ENCODE measurements around the gene INPP5K.

DNA sequence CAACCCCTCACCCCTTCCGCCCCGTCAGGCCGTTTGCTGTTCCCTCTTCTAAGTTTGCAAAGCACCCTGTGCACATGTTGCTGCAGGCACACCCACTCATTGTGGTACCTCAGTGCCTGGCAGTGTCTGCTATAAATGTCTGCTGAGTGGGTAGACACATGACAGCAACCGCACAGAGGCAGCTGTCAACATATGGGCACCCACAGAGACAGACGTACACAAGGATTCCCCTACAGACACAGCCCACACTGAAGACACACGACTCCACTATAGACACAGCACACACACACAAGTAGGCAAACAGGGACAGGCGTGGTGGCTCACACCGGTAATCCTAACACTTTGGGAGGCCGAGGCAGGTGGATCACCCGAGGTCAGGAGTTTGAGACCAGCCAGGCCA is 42.6 kb downstream of the INPP5K start:
- TF ChIP-seq, protein P1, sequence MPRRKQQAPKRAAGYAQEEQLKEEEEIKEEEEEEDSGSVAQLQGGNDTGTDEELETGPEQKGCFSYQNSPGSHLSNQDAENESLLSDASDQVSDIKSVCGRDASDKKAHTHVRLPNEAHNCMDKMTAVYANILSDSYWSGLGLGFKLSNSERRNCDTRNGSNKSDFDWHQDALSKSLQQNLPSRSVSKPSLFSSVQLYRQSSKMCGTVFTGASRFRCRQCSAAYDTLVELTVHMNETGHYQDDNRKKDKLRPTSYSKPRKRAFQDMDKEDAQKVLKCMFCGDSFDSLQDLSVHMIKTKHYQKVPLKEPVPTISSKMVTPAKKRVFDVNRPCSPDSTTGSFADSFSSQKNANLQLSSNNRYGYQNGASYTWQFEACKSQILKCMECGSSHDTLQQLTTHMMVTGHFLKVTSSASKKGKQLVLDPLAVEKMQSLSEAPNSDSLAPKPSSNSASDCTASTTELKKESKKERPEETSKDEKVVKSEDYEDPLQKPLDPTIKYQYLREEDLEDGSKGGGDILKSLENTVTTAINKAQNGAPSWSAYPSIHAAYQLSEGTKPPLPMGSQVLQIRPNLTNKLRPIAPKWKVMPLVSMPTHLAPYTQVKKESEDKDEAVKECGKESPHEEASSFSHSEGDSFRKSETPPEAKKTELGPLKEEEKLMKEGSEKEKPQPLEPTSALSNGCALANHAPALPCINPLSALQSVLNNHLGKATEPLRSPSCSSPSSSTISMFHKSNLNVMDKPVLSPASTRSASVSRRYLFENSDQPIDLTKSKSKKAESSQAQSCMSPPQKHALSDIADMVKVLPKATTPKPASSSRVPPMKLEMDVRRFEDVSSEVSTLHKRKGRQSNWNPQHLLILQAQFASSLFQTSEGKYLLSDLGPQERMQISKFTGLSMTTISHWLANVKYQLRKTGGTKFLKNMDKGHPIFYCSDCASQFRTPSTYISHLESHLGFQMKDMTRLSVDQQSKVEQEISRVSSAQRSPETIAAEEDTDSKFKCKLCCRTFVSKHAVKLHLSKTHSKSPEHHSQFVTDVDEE (CRISPR knock-in tag; IDR thresholded peaks at IDR 0.05): no peak
- TF ChIP-seq, protein P2, sequence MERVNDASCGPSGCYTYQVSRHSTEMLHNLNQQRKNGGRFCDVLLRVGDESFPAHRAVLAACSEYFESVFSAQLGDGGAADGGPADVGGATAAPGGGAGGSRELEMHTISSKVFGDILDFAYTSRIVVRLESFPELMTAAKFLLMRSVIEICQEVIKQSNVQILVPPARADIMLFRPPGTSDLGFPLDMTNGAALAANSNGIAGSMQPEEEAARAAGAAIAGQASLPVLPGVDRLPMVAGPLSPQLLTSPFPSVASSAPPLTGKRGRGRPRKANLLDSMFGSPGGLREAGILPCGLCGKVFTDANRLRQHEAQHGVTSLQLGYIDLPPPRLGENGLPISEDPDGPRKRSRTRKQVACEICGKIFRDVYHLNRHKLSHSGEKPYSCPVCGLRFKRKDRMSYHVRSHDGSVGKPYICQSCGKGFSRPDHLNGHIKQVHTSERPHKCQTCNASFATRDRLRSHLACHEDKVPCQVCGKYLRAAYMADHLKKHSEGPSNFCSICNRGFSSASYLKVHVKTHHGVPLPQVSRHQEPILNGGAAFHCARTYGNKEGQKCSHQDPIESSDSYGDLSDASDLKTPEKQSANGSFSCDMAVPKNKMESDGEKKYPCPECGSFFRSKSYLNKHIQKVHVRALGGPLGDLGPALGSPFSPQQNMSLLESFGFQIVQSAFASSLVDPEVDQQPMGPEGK (CRISPR knock-in tag; IDR thresholded peaks at IDR 0.05; ENCODE audit: borderline replicate concordance): no peak
- no peak for TF ChIP-seq CSDC2 (CRISPR knock-in tag; IDR thresholded peaks at IDR 0.05)
- TF ChIP-seq ZFP3 (CRISPR knock-in tag; IDR thresholded peaks at IDR 0.05): no peak
- TF ChIP-seq, protein P3, sequence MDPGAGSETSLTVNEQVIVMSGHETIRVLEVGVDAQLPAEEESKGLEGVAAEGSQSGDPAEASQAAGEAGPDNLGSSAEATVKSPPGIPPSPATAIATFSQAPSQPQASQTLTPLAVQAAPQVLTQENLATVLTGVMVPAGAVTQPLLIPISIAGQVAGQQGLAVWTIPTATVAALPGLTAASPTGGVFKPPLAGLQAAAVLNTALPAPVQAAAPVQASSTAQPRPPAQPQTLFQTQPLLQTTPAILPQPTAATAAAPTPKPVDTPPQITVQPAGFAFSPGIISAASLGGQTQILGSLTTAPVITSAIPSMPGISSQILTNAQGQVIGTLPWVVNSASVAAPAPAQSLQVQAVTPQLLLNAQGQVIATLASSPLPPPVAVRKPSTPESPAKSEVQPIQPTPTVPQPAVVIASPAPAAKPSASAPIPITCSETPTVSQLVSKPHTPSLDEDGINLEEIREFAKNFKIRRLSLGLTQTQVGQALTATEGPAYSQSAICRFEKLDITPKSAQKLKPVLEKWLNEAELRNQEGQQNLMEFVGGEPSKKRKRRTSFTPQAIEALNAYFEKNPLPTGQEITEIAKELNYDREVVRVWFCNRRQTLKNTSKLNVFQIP (CRISPR knock-in tag; IDR thresholded peaks at IDR 0.05; ENCODE audit: borderline replicate concordance, low read depth): no peak
- no peak for TF ChIP-seq GLIS3 (CRISPR knock-in tag; IDR thresholded peaks at IDR 0.05)
- TF ChIP-seq TCF4 (CRISPR knock-in tag; IDR thresholded peaks at IDR 0.05; ENCODE audit: borderline replicate concordance): no peak
- no peak for TF ChIP-seq SNAI2 (CRISPR knock-in tag; IDR thresholded peaks at IDR 0.05)
- no peak for TF ChIP-seq ZNF70 (CRISPR knock-in tag; IDR thresholded peaks at IDR 0.05)
- TF ChIP-seq ZFP30 (CRISPR knock-in tag; IDR thresholded peaks at IDR 0.05): no peak
- no peak for TF ChIP-seq ZC3H10 (CRISPR knock-in tag; IDR thresholded peaks at IDR 0.05)
- TF ChIP-seq ESRRG (CRISPR knock-in tag; IDR thresholded peaks at IDR 0.05): no peak
- TF ChIP-seq RARB (CRISPR knock-in tag; IDR thresholded peaks at IDR 0.05): no peak
